Retinal pigment epithelial cell (primary cell): ENCODE data around the gene FGFBP2.

Source experiments
- DNase-seq: peaks from one replicate; pipeline ENCODE4 v3.0.0-alpha.2; 2010; ENCODE audit warnings: low read depth
- H3K4me3 ChIP-seq: 2 replicates; pipeline ENCODE4 v1.5.1; 2011; ENCODE audit warnings: mild to moderate bottlenecking, low read length, control low read depth, moderate library complexity
- TF ChIP-seq, protein P1 (sequence below): conservative IDR thresholded peaks from 2 replicates; pipeline ENCODE4 v1.5.1; 2011; ENCODE audit warnings: low read depth, low read length, control low read depth, inconsistent platforms

FGFBP2 gene

DNA sequence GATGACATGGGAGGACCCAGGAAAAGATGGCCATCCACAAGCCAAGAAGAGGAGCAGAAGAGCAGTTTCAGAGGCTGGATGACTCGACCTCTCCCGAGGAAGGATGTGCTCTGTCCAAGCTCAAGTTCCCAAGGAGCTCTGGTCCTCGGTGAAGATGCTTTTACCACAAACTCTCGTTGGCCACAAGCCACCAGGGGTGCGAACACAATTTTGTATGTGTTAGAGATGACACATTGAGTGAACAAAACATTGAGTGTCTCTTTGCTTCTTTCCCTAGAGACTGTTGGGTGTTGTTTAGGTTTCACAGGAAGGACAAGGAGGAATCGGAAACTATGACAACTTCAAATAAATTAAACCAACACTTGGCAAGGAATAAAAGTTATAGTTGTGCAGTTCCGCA lies 50.7 kb downstream of the FGFBP2 start:
- no peak for DNase-seq
- TF ChIP-seq, protein P1, sequence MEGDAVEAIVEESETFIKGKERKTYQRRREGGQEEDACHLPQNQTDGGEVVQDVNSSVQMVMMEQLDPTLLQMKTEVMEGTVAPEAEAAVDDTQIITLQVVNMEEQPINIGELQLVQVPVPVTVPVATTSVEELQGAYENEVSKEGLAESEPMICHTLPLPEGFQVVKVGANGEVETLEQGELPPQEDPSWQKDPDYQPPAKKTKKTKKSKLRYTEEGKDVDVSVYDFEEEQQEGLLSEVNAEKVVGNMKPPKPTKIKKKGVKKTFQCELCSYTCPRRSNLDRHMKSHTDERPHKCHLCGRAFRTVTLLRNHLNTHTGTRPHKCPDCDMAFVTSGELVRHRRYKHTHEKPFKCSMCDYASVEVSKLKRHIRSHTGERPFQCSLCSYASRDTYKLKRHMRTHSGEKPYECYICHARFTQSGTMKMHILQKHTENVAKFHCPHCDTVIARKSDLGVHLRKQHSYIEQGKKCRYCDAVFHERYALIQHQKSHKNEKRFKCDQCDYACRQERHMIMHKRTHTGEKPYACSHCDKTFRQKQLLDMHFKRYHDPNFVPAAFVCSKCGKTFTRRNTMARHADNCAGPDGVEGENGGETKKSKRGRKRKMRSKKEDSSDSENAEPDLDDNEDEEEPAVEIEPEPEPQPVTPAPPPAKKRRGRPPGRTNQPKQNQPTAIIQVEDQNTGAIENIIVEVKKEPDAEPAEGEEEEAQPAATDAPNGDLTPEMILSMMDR, result no peak
- H3K4me3 ChIP-seq, result no peak overlapping the region
